ENCODE measurements around the gene CERS6. TPM values are rescaled to one million over a fixed set of nuclear protein-coding genes. Genes with fewer than 3 reads are reported as not detected.

Gene CERS6
- total RNA-seq, 1 donor from 2014 or later: 21.8 TPM

DNA sequence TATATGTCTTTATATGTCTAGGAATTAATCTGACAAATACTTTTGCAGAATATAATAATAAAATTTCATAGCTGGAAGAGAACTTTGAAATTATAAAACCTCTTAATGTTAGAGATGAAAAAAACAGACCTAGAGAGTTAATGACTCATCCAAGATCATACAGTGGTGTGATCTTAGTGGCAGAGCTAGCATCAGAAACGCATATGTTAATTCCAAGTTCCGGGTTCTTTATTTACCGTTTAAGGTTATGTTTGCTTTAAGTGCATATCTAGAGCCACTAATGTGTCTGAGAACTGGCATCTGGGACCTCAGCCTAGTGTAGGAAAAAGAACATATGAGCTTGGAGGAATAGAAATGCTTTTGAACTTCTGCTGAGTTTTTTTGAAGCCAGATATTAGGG is 24.3 kb downstream of the CERS6 start:
- Histone ChIP-seq H3K9me3 (no peaks in the 10 kb centered on the region), H3K36me3 (no peaks in the 10 kb centered on the region), H3K27me3 (ENCODE audit: low read depth) (no peaks in the 10 kb centered on the region), H3K4me1 (no peaks in the 10 kb centered on the region), H3K4me3 (no peak overlapping the region), H3K27ac (no peak overlapping the region)
- intact Hi-C loops (cut with DNase I): no loop called here
- DNase-seq (no peak), ATAC-seq (no peak)
- TF ChIP-seq, protein P1, sequence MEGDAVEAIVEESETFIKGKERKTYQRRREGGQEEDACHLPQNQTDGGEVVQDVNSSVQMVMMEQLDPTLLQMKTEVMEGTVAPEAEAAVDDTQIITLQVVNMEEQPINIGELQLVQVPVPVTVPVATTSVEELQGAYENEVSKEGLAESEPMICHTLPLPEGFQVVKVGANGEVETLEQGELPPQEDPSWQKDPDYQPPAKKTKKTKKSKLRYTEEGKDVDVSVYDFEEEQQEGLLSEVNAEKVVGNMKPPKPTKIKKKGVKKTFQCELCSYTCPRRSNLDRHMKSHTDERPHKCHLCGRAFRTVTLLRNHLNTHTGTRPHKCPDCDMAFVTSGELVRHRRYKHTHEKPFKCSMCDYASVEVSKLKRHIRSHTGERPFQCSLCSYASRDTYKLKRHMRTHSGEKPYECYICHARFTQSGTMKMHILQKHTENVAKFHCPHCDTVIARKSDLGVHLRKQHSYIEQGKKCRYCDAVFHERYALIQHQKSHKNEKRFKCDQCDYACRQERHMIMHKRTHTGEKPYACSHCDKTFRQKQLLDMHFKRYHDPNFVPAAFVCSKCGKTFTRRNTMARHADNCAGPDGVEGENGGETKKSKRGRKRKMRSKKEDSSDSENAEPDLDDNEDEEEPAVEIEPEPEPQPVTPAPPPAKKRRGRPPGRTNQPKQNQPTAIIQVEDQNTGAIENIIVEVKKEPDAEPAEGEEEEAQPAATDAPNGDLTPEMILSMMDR (IDR thresholded peaks at IDR 0.05): no peak

DNA sequence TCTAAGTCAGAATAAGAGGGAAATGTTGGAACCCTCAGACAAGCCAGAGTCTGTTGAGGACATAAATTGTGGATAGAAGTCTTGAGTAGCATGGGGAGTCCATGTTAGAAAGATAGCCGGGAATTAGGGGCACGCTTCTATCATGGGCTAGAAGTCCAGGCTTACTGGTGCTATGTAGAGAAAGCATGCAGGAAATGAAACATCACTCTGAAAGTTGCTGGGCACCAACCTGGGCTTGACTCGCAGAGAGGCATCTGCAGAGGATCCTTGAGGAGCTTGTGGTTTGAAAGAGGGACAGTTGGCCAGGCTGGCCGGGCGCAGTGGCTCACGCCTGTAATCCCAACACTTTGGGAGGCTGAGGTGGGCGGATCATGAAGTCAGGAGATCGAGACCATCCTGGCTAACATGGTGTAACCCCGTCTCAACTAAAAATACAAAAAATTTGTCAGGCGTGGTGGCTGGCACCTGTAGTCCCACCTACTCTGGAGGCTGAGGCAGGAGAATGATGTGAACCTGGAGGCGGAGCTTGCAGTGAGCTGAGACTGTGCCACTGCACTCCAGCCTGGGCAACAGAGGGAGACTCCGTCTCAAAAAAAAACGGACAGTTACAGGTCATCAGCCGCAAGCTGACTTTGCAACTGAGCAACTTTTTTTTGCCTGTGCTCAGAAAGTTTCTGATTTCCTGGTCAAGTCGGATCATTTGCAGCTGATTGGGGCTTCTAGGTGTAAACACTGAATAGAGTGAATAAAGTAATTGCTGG is 24.9 kb downstream of the CERS6 start:
- ATAC-seq (no peak), DNase-seq (no peak)
- TF ChIP-seq, protein P1 (IDR thresholded peaks at IDR 0.05): no peak
- no peaks in the 10 kb centered on the region for H3K27me3 ChIP-seq (ENCODE audit: low read depth)
- no peaks in the 10 kb centered on the region for H3K9me3 ChIP-seq
- H3K4me3 ChIP-seq: no peak overlapping the region
- no peaks in the 10 kb centered on the region for H3K4me1 ChIP-seq
- no peak overlapping the region for H3K27ac ChIP-seq
- intact Hi-C loops (cut with DNase I): no loop called here
- H3K36me3 ChIP-seq: no peaks in the 10 kb centered on the region

DNA sequence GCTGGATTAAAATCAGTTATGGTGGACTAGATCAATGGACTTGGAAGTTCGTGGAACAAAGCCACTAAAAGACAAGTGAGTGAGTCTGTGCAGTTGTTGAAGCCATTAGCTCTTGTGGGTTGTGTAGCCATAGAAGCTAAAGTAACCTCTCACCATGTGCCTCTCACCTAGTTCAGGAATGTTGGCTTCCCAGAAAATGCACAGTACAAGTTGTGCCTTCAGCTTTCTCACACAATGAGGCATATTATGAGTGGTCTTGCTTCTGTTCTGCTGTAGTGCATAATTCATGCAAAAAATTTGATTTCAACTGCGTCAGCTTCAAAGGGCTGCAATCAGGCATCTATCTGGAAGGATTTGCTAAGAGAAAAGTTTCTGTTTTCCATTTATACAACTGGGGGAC is 26.2 kb downstream of the CERS6 start:
- Histone ChIP-seq H3K27ac (no peak overlapping the region), H3K9me3 (no peaks in the 10 kb centered on the region), H3K4me3 (no peak overlapping the region), H3K36me3 (no peaks in the 10 kb centered on the region), H3K4me1 (no peaks in the 10 kb centered on the region), H3K27me3 (ENCODE audit: low read depth) (no peaks in the 10 kb centered on the region)
- no peak for DNase-seq
- intact Hi-C loops (cut with DNase I): no loop called here
- TF ChIP-seq, protein P1 (IDR thresholded peaks at IDR 0.05): no peak
- no peak for ATAC-seq

DNA sequence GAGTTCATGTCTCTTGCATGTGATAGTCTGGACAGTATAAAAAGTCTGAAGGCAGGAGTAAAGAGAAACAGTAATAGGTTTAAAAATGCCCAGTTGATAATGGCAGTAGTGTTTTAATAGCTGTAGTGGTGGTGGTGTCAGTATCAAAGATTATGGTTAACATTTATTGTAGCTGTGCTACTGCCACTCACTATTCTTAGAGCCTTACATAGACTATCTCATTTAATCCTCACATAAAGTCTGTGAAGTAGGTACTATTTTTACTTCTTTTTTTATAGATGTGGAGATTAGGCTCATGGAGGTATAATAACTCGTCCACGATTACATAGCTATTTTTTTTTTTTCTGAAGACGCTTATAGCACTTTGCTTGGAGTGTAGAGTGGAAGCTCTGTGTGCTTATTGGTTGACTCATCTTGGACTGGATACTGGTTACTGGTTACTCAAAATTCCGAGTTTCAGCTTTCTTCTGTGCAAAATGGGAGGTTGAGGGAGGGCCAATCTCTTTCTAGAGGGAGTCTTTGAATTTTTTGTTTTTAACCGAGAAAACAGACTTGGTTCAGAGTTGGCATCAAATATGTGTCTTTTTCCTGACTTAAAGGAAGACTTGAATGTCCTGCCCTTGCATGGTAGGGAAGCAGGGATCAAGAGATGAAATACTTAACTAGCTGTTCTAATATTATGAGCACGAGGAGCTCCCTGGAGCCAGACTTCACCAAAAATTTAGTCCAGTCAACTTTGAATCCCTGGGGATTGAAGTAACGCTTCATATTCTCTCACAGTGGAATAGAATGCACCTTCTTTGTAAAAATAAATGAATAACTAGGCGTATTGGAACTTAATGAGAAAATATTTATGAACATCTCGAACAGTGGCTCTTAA is 27.1 kb downstream of the CERS6 start:
- DNase-seq: no peak
- no peak for ATAC-seq
- Histone ChIP-seq H3K27ac (no peak overlapping the region), H3K36me3 (no peaks in the 10 kb centered on the region), H3K4me3 (no peak overlapping the region), H3K9me3 (no peaks in the 10 kb centered on the region), H3K4me1 (no peaks in the 10 kb centered on the region), H3K27me3 (ENCODE audit: low read depth) (no peaks in the 10 kb centered on the region)
- TF ChIP-seq, protein P1 (IDR thresholded peaks at IDR 0.05): no peak
- intact Hi-C loops (cut with DNase I): no loop called here

DNA sequence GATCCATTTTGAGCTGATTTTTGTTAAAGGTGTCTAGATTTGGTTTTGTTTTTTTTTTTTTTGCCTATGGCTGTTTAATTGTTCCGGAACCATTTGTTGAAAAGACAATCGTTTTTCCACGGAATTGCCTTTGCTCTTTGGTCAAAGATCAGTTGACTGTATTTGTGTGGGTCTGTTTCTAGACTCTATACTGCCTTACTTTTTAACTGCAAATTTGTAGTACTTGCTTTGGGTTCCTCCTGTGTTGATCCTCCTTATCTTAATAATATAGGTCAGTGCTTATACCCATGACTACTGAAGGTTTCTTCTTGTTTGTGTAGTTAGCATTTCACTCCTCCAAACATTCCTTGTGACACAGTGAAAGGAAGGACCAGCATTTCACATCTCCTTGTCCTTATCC is 30.4 kb downstream of the CERS6 start:
- Histone ChIP-seq H3K4me1 (peaks cover 7% of the 10 kb centered on the region), H3K9me3 (no peaks in the 10 kb centered on the region), H3K4me3 (no peak overlapping the region), H3K27ac (no peak overlapping the region), H3K36me3 (no peaks in the 10 kb centered on the region), H3K27me3 (ENCODE audit: low read depth) (no peaks in the 10 kb centered on the region)
- intact Hi-C loops (cut with DNase I): no loop called here
- no peak for DNase-seq
- no peak for ATAC-seq
- TF ChIP-seq, protein P1 (IDR thresholded peaks at IDR 0.05): no peak
